ENCODE data around the gene SLX1A. TPM values are rescaled to one million over a fixed set of nuclear protein-coding genes. Genes with fewer than 3 reads are reported as not detected.
"Not testable (repeated sequence)": the region's sequence is repeated elsewhere in the genome, so short reads cannot be mapped to it uniquely, and the experiment has no call there.

The SLX1A gene
- total and polyA plus RNA-seq, 3 experiments from 2014 or later: 63.6 to 70.9 (median 68.8) TPM

- H3K9me3 Mint-ChIP-seq; H3K4me3 ChIP-seq (ENCODE audit: low read length); H3K9me3 ChIP-seq (ENCODE audit: low read length); CTCF ChIA-PET; H3K27ac Mint-ChIP-seq; H3K27ac ChIP-seq (ENCODE audit: low read depth, low read length); H3K27me3 ChIP-seq (ENCODE audit: insufficient read depth, low read length, poor library complexity, severe bottlenecking); H3K27me3 Mint-ChIP-seq; H3K4me3 Mint-ChIP-seq; DNase-seq; POLR2A ChIA-PET: not testable (repeated sequence)
- Histone ChIP-seq H3K4me1 (ENCODE audit: insufficient read depth, low read length) (peaks cover 22% of the 10 kb centered on the region), H3K36me3 (ENCODE audit: insufficient read depth, low read length) (peaks cover 21% of the 10 kb centered on the region)
- Mint-ChIP-seq H3K36me3 (peaks cover 7 to 20% (median 10%) of the 10 kb centered on the region in 3 donors), H3K4me1 (peaks cover 10 to 19% (median 17%) of the 10 kb centered on the region in 3 donors)
Observed at GRCh38 chr16:30191158-30191557, 2.5 kb upstream of the SLX1A start.

DNA sequence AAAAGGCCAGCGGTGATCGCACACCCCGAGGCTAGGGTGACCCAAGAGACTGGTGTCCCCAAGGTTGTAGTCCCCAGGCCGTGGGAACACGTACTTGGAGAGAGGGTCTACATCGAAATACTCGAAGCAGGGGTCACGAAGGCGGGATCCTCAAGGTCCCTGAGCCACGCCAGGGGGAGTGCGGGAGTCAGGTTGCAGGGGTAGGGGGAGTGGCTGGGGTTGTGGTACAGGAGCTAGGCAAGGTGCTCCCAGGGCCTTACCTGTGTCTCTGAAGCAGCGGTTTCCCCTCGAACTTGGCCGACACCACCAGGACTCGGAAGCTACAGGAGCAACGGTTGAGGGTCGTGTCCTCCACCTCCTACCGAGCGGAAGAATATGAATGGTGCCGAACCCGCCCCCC, 577 bp upstream of the SLX1A start:
- not testable (repeated sequence) for H3K27me3 Mint-ChIP-seq

GRCh38 chr16:30194172-30194925, 674 bp downstream of the SLX1A start:
- H3K9me3 Mint-ChIP-seq; H3K27me3 ChIP-seq (ENCODE audit: insufficient read depth, low read length, poor library complexity, severe bottlenecking); H3K27ac ChIP-seq (ENCODE audit: low read depth, low read length); H3K36me3 Mint-ChIP-seq; H3K4me3 Mint-ChIP-seq; H3K4me1 Mint-ChIP-seq; H3K36me3 ChIP-seq (ENCODE audit: insufficient read depth, low read length); H3K4me1 ChIP-seq (ENCODE audit: insufficient read depth, low read length); H3K4me3 ChIP-seq (ENCODE audit: low read length); CTCF ChIA-PET; POLR2A ChIA-PET; H3K27ac Mint-ChIP-seq; H3K9me3 ChIP-seq (ENCODE audit: low read length); H3K27me3 Mint-ChIP-seq: not testable (repeated sequence)
- DNase-seq: peak in 1 of 5 donors; percentile 14

More for the DNA sequence above, 577 bp upstream of the SLX1A start:
- H3K27me3 ChIP-seq (ENCODE audit: insufficient read depth, low read length, poor library complexity, severe bottlenecking); H3K27ac ChIP-seq (ENCODE audit: low read depth, low read length); CTCF ChIA-PET; H3K9me3 ChIP-seq (ENCODE audit: low read length); DNase-seq; H3K27ac Mint-ChIP-seq; H3K4me1 ChIP-seq (ENCODE audit: insufficient read depth, low read length); H3K36me3 ChIP-seq (ENCODE audit: insufficient read depth, low read length); H3K4me3 ChIP-seq (ENCODE audit: low read length); H3K36me3 Mint-ChIP-seq; H3K4me3 Mint-ChIP-seq; H3K9me3 Mint-ChIP-seq; H3K4me1 Mint-ChIP-seq; POLR2A ChIA-PET: not testable (repeated sequence)

DNA sequence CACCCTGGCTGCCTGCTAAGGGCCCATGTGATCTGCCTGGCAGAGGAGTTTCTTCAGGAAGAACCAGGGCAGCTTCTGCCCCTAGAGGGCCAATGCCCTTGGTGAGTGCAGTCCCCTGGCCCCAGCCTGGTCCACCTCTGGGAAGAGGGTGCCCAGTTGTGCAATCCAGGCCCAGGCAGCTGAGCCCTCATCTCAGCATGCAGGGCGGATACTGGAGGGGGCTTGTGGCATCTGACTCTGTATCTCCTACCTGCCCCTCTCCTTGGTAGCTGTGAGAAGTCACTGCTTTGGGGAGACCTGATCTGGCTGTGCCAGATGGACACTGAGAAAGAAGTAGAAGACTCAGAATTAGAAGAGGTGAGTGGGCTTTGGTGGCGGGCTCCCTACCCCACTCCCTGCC, 3.3 kb downstream of the SLX1A start:
- H3K9me3 ChIP-seq (ENCODE audit: low read length); H3K4me3 ChIP-seq (ENCODE audit: low read length); H3K27me3 ChIP-seq (ENCODE audit: insufficient read depth, low read length, poor library complexity, severe bottlenecking); H3K9me3 Mint-ChIP-seq; H3K36me3 Mint-ChIP-seq; DNase-seq; H3K4me3 Mint-ChIP-seq; H3K27ac Mint-ChIP-seq; POLR2A ChIA-PET; H3K4me1 Mint-ChIP-seq; H3K27me3 Mint-ChIP-seq; H3K36me3 ChIP-seq (ENCODE audit: insufficient read depth, low read length); H3K27ac ChIP-seq (ENCODE audit: low read depth, low read length); H3K4me1 ChIP-seq (ENCODE audit: insufficient read depth, low read length); CTCF ChIA-PET: not testable (repeated sequence)

- POLR2A ChIA-PET, H3K27me3 Mint-ChIP-seq, CTCF ChIA-PET: not testable (repeated sequence)
Observed at GRCh38 chr16:30199049-30199448, 5.4 kb downstream of the SLX1A start, which contains the start of gene SULT1A3. TSS of gene SULT1A3 (plus strand) at chr16:30199255. CDS start at chr16:30200729, 1,474 bp downstream.

DNA sequence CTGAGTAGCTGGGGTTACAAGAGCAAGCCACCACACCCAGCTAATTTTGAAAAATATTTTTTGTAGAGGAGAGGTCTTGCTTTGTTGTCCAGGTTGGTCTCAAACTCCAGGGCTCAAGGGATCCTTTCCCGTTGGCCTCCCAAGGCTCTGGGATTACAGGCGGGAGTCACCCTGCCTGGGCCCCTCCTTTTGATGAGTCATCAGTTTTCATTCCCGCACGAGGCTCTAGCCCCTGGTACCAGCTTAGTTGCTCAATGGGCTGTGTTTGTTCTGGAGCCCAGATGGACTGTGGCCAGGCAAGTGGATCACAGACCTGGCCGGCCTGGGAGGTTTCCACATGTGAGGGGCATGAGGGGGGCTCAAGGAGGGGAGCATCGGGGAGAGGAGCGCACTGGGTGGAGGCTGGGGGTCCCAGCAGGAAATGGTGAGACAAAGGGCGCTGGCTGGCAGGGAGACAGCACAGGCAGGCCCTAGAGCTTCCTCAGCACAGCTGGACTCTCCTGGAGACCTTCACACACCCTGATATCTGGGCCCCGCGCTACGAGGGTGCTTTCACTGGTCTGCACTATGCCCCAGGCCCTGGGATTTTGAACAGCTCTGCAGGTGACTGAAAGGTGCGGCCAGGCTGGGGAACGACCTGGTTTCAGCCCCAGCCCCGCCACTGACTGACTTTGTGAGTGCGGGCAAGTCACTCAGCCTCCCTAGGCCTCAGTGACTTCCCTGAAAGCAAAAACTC, 6.1 kb downstream of the SLX1A start:
- DNase-seq, CTCF ChIA-PET: not testable (repeated sequence)

More at GRCh38 chr16:30199049-30199448, 5.4 kb downstream of the SLX1A start, which contains the start of gene SULT1A3:
- not testable (repeated sequence) for H3K27ac Mint-ChIP-seq; H3K4me3 Mint-ChIP-seq; H3K4me1 Mint-ChIP-seq; H3K4me3 ChIP-seq (ENCODE audit: low read length); H3K4me1 ChIP-seq (ENCODE audit: insufficient read depth, low read length); H3K36me3 ChIP-seq (ENCODE audit: insufficient read depth, low read length); DNase-seq; H3K27me3 ChIP-seq (ENCODE audit: insufficient read depth, low read length, poor library complexity, severe bottlenecking); H3K9me3 Mint-ChIP-seq; H3K36me3 Mint-ChIP-seq; H3K27ac ChIP-seq (ENCODE audit: low read depth, low read length); H3K9me3 ChIP-seq (ENCODE audit: low read length)

GRCh38 chr16:30205541-30206236, 12.0 kb downstream of the SLX1A start:
- H3K27me3 Mint-ChIP-seq; H3K9me3 ChIP-seq (ENCODE audit: low read length); H3K4me1 Mint-ChIP-seq; CTCF ChIA-PET; H3K27me3 ChIP-seq (ENCODE audit: insufficient read depth, low read length, poor library complexity, severe bottlenecking); H3K4me3 Mint-ChIP-seq; H3K27ac ChIP-seq (ENCODE audit: low read depth, low read length); H3K4me3 ChIP-seq (ENCODE audit: low read length); H3K4me1 ChIP-seq (ENCODE audit: insufficient read depth, low read length); H3K27ac Mint-ChIP-seq; POLR2A ChIA-PET; H3K9me3 Mint-ChIP-seq; H3K36me3 ChIP-seq (ENCODE audit: insufficient read depth, low read length); H3K36me3 Mint-ChIP-seq: not testable (repeated sequence)
- peak in 2 of 5 donors; percentile 3 to 23 for DNase-seq

More for the DNA sequence above, 6.1 kb downstream of the SLX1A start:
- H3K4me1 Mint-ChIP-seq; H3K27ac Mint-ChIP-seq; H3K9me3 ChIP-seq (ENCODE audit: low read length); H3K27me3 Mint-ChIP-seq; H3K4me3 Mint-ChIP-seq; H3K36me3 Mint-ChIP-seq; H3K27me3 ChIP-seq (ENCODE audit: insufficient read depth, low read length, poor library complexity, severe bottlenecking); H3K9me3 Mint-ChIP-seq; H3K27ac ChIP-seq (ENCODE audit: low read depth, low read length); H3K4me1 ChIP-seq (ENCODE audit: insufficient read depth, low read length); H3K4me3 ChIP-seq (ENCODE audit: low read length); H3K36me3 ChIP-seq (ENCODE audit: insufficient read depth, low read length); POLR2A ChIA-PET: not testable (repeated sequence)

DNA sequence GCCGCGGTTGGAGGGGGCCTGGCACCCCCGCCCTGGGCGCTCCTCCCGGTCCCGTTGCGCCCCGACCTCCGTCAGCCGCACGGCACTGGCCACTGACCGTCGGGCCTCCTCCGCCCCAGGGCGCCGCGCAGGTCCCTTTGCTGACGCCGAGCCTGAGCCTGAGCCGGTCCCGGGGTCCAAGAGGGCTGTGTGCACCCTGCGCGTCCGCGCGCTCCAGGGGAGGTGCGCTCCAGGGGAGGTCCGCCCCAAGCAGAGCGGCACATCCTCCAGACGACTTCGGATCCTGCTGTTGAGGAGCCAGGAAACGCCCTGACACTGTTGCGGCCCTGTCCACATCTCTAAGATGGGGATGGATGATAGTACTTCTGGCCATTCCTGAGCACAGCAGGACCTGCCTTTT, 12.6 kb downstream of the SLX1A start:
- H3K4me3 ChIP-seq (ENCODE audit: low read length); H3K27me3 Mint-ChIP-seq; H3K9me3 ChIP-seq (ENCODE audit: low read length); H3K4me1 Mint-ChIP-seq; H3K36me3 ChIP-seq (ENCODE audit: insufficient read depth, low read length); CTCF ChIA-PET; H3K27ac ChIP-seq (ENCODE audit: low read depth, low read length); H3K4me1 ChIP-seq (ENCODE audit: insufficient read depth, low read length); POLR2A ChIA-PET; H3K9me3 Mint-ChIP-seq; H3K4me3 Mint-ChIP-seq; H3K27me3 ChIP-seq (ENCODE audit: insufficient read depth, low read length, poor library complexity, severe bottlenecking); DNase-seq; H3K27ac Mint-ChIP-seq; H3K36me3 Mint-ChIP-seq: not testable (repeated sequence)

Data from CD8-positive, alpha-beta memory T cell (primary cell).